Mesenchymal stem cell (in vitro differentiated cells and primary cell): ENCODE data around the gene LUZP2.
"Not testable (repeated sequence)": the region's sequence is repeated elsewhere in the genome, so short reads cannot be mapped to it uniquely, and the experiment has no call there.

Source experiments
- DNase-seq: peaks from one replicate; pipeline ENCODE4 v3.0.0-alpha.2; 2013
- H2AFZ ChIP-seq: one replicate; pipeline ENCODE4 v1.6.1; 2013; ENCODE audit warnings: low read depth, mild to moderate bottlenecking, control low read depth, inconsistent platforms, low read length, moderate library complexity
- H2AK5ac ChIP-seq: 2 replicates; pipeline ENCODE4 v1.6.1; 2013; ENCODE audit warnings: low read length, moderate library complexity, mild to moderate bottlenecking, inconsistent platforms; ENCODE audit not compliant: severe bottlenecking
- H2BK120ac ChIP-seq: one replicate; pipeline ENCODE4 v1.6.1; 2013; ENCODE audit warnings: low read depth, mild to moderate bottlenecking, inconsistent platforms, low read length, moderate library complexity
- H2BK12ac ChIP-seq, 2 experiments: one replicate each; pipeline ENCODE4 v1.6.1; 2013; ENCODE audit warnings: inconsistent platforms in 2 of 2, low read length in 2 of 2, mild to moderate bottlenecking in 2 of 2, moderate library complexity in 2 of 2, control low read depth in 1 of 2
- H2BK15ac ChIP-seq: one replicate; pipeline ENCODE4 v1.6.1; 2013; ENCODE audit warnings: mild to moderate bottlenecking, low read depth, inconsistent platforms; ENCODE audit not compliant: poor library complexity, severe bottlenecking
- H2BK5ac ChIP-seq: 2 replicates; pipeline ENCODE4 v1.6.1; 2013; ENCODE audit warnings: low read depth, mild to moderate bottlenecking, low read length, control low read depth, inconsistent platforms; ENCODE audit not compliant: poor library complexity, severe bottlenecking
- H3K14ac ChIP-seq, 2 experiments: one replicate each; pipeline ENCODE4 v1.6.1; 2013; ENCODE audit warnings: inconsistent platforms in 2 of 2, low read length in 2 of 2, control low read depth in 1 of 2, mild to moderate bottlenecking in 1 of 2, moderate library complexity in 1 of 2
- H3K18ac ChIP-seq, 2 experiments: one replicate each; pipeline ENCODE4 v1.6.1; 2013; ENCODE audit warnings: inconsistent platforms in 2 of 2, low read length in 2 of 2, control low read depth in 1 of 2, low read depth in 1 of 2, mild to moderate bottlenecking in 1 of 2
- H3K23ac ChIP-seq, 2 experiments: one replicate each; pipeline ENCODE4 v1.6.1; 2013; ENCODE audit warnings: inconsistent platforms in 2 of 2, low read length in 2 of 2, mild to moderate bottlenecking in 2 of 2, moderate library complexity in 2 of 2, control low read depth in 1 of 2
- H3K27ac ChIP-seq: 2 replicates; pipeline ENCODE4 v1.5.1; 2013; ENCODE audit warnings: mild to moderate bottlenecking, moderate library complexity, low read length, control low read depth, inconsistent platforms; ENCODE audit not compliant: poor library complexity, severe bottlenecking
- H3K27me3 ChIP-seq, 2 experiments: 2 replicates each; pipeline versions ENCODE4 v1.6.1 to v1.7.0; 2013; ENCODE audit warnings: low read length in 2 of 2, mild to moderate bottlenecking in 2 of 2, moderate library complexity in 2 of 2, control low read depth in 1 of 2, inconsistent platforms in 1 of 2; ENCODE audit not compliant: control insufficient read depth in 1 of 2, insufficient read depth in 1 of 2
- H3K36me3 ChIP-seq, 2 experiments: 2 replicates each; pipeline versions ENCODE4 v1.6.1 to v1.7.0; 2013; ENCODE audit warnings: low read length in 2 of 2, control low read depth in 1 of 2, inconsistent platforms in 1 of 2, low read depth in 1 of 2, mild to moderate bottlenecking in 1 of 2; ENCODE audit not compliant: insufficient read depth in 2 of 2, control insufficient read depth in 1 of 2
- H3K4ac ChIP-seq, 2 experiments: one replicate each; pipeline ENCODE4 v1.6.1; 2013; ENCODE audit warnings: inconsistent platforms in 2 of 2, low read length in 2 of 2, mild to moderate bottlenecking in 2 of 2, moderate library complexity in 2 of 2, control low read depth in 1 of 2, low read depth in 1 of 2
- H3K4me1 ChIP-seq: 2 replicates; pipeline ENCODE4 v1.6.1; 2013; ENCODE audit warnings: low read depth, low read length, control low read depth; ENCODE audit not compliant: control insufficient read depth, insufficient read depth
- H3K4me2 ChIP-seq: 2 replicates; pipeline ENCODE4 v1.6.1; 2013; ENCODE audit warnings: low read length, mild to moderate bottlenecking, inconsistent platforms; ENCODE audit not compliant: poor library complexity, severe bottlenecking
- H3K4me3 ChIP-seq, 2 experiments: 2 replicates each; pipeline versions ENCODE4 v1.5.1 to v1.7.0; 2013; ENCODE audit warnings: low read length in 2 of 2, mild to moderate bottlenecking in 2 of 2, control low read depth in 1 of 2, low read depth in 1 of 2; ENCODE audit not compliant: insufficient read depth in 1 of 2
- H3K79me1 ChIP-seq: replicated peaks from 2 replicates; pipeline ENCODE4 v1.6.1; 2013; ENCODE audit warnings: mild to moderate bottlenecking, control low read depth, low read length, inconsistent platforms; ENCODE audit not compliant: poor library complexity, severe bottlenecking
- H3K9ac ChIP-seq: 2 replicates; pipeline ENCODE4 v1.7.0; 2013; ENCODE audit warnings: mild to moderate bottlenecking, low read length, moderate library complexity
- H3K9me3 ChIP-seq: 2 replicates; pipeline ENCODE4 v1.7.0; 2013; ENCODE audit warnings: mild to moderate bottlenecking, low read length; ENCODE audit not compliant: control insufficient read depth
- H4K8ac ChIP-seq: one replicate; pipeline ENCODE4 v1.6.1; 2013; ENCODE audit warnings: inconsistent platforms, mild to moderate bottlenecking, low read length, moderate library complexity
- H4K91ac ChIP-seq: one replicate; pipeline ENCODE4 v1.6.1; 2013; ENCODE audit warnings: mild to moderate bottlenecking, low read length, inconsistent platforms
- WGBS: methylation state at CpG from one replicate; pipeline ENCODE4 v1.1.7; 2013; ENCODE audit warnings: mixed read lengths; 5-methylcytosine and 5-hydroxymethylcytosine counted together

LUZP2 gene

GRCh38 chr11:24890426-24890825, 393.6 kb downstream of the LUZP2 start:
- Histone ChIP-seq H3K79me1 (no peaks in the 10 kb centered on the region), H3K4me3 (no peak overlapping the region), H3K36me3 (no peaks in the 10 kb centered on the region), H3K27ac (no peak overlapping the region), H3K23ac (no peak overlapping the region), H2BK15ac (no peak overlapping the region), H3K9ac (no peak overlapping the region), H3K4me2 (no peak overlapping the region), H4K8ac (no peak overlapping the region), H3K4me1 (no peaks in the 10 kb centered on the region), H2BK12ac (no peak overlapping the region), H2BK120ac (no peak overlapping the region), H2AK5ac (no peak overlapping the region), H2AFZ (no peak overlapping the region), H3K4ac (no peak overlapping the region), H3K9me3 (no peaks in the 10 kb centered on the region), H4K91ac (no peak overlapping the region), H3K27me3 (no peaks in the 10 kb centered on the region), H2BK5ac (no peak overlapping the region), H3K14ac (no peak overlapping the region), H3K18ac (no peak overlapping the region)
- WGBS = 100% methylated on average over 1 of the region's 1 CpG
- no peak for DNase-seq

DNA sequence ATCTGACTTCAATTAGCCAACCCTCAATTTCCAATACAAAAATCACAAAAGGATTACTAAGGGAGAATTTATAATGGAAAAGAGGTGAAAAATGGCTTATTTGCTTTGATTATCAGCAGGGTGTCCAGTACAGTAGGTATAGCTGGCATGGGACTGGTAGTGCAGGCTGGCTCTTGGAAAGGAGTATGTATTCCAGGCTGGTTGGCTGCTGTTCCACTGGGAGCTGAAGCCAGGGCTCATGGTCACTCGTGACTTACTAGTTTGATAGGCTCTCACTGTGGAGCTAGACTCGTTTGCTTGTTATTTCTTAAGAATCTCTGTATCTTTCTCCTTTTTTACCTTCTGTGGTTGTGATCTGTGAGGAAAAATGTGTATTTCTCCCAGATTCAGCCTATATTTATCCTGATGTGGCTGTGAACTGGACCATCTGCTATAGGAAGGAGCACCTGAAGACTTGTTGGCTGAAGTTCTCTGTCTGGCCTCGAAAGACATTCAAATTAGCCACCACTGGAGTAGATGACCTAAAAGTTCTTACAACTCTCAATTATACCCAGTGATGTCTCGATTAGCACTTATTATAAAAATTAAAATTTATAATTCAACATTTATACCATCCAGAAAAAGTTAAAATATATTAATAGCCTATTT, 395.1 kb downstream of the LUZP2 start:
- H3K36me3 ChIP-seq, H3K14ac ChIP-seq, H3K27ac ChIP-seq, H3K18ac ChIP-seq, H2BK15ac ChIP-seq, H2AK5ac ChIP-seq, H3K4ac ChIP-seq, H3K23ac ChIP-seq, H3K27me3 ChIP-seq, H3K4me1 ChIP-seq, H2BK5ac ChIP-seq, H2BK12ac ChIP-seq, H3K9ac ChIP-seq, H2BK120ac ChIP-seq, H4K8ac ChIP-seq, H3K4me2 ChIP-seq, H4K91ac ChIP-seq, H3K9me3 ChIP-seq, H3K4me3 ChIP-seq, DNase-seq, H3K79me1 ChIP-seq, H2AFZ ChIP-seq: not testable (repeated sequence)
- no CpG with 5 or more reads among the region's 4 CpGs for WGBS

- Histone ChIP-seq H3K18ac (no peak overlapping the region), H3K27ac (no peak overlapping the region), H3K14ac (no peak overlapping the region), H2AK5ac (no peak overlapping the region), H3K79me1 (no peaks in the 10 kb centered on the region), H2BK15ac (no peak overlapping the region), H3K4me2 (no peak overlapping the region), H3K9ac (no peak overlapping the region), H3K27me3 (no peaks in the 10 kb centered on the region), H3K4me1 (no peaks in the 10 kb centered on the region), H3K9me3 (no peaks in the 10 kb centered on the region), H4K91ac (no peak overlapping the region), H3K4me3 (no peak overlapping the region), H2BK12ac (no peak overlapping the region), H3K23ac (no peak overlapping the region), H2BK120ac (no peak overlapping the region), H4K8ac (peak overlapping the region; percentile 30), H3K36me3 (no peaks in the 10 kb centered on the region), H2AFZ (no peak overlapping the region), H2BK5ac (no peak overlapping the region), H3K4ac (no peak overlapping the region)
- DNase-seq = no peak
- WGBS = 93% methylated on average over 28 of the region's 32 CpGs
Measured at GRCh38 chr11:24896118-24896835, 399.4 kb downstream of the LUZP2 start.

GRCh38 chr11:24900514-24900913, 403.7 kb downstream of the LUZP2 start:
- H3K4me2 ChIP-seq = no peak overlapping the region
- H2AK5ac ChIP-seq = no peak overlapping the region
- H3K27me3 ChIP-seq = no peaks in the 10 kb centered on the region
- H3K4me3 ChIP-seq = no peak overlapping the region
- H3K36me3 ChIP-seq = no peaks in the 10 kb centered on the region
- H3K9ac ChIP-seq = no peak overlapping the region
- H3K4ac ChIP-seq = no peak overlapping the region
- no peak overlapping the region for H4K91ac ChIP-seq
- H2AFZ ChIP-seq = no peak overlapping the region
- 71% methylated on average over 3 of the region's 3 CpGs for WGBS
- no peak overlapping the region for H2BK5ac ChIP-seq
- no peak overlapping the region for H3K18ac ChIP-seq
- H3K27ac ChIP-seq = no peak overlapping the region
- DNase-seq = no peak
- H3K79me1 ChIP-seq = no peaks in the 10 kb centered on the region
- no peak overlapping the region for H3K23ac ChIP-seq
- no peaks in the 10 kb centered on the region for H3K9me3 ChIP-seq
- H2BK120ac ChIP-seq = no peak overlapping the region
- H3K14ac ChIP-seq = no peak overlapping the region
- H4K8ac ChIP-seq = no peak overlapping the region
- H2BK15ac ChIP-seq = no peak overlapping the region
- H3K4me1 ChIP-seq = no peaks in the 10 kb centered on the region
- H2BK12ac ChIP-seq = no peak overlapping the region
